Neutrophil (primary cell): ENCODE data around the gene USP17L27.
"Not testable (repeated sequence)": the region's sequence is repeated elsewhere in the genome, so short reads cannot be mapped to it uniquely, and the experiment has no call there.

Experiments used
- H3K27ac ChIP-seq: fragments of 200-600 bp; sonication (generic); 2 replicates; pipeline ENCODE4 v1.5.1; 2016; ENCODE audit warnings: mild to moderate bottlenecking, moderate library complexity
- H3K27me3 ChIP-seq: fragments of 200-600 bp; sonication (generic); 2 replicates; pipeline ENCODE4 v1.6.0; 2016; ENCODE audit warnings: mild to moderate bottlenecking
- H3K36me3 ChIP-seq: fragments of 200-600 bp; sonication (generic); 2 replicates; pipeline ENCODE4 v1.5.1; 2017
- H3K4me1 ChIP-seq, 2 experiments: fragments of 200-600 bp in 1 of 2; sonication (generic) in 1 of 2; 1 replicate in 1 of 2; 2 replicates in 1 of 2; pipeline versions ENCODE4 v1.5.1 to v1.6.1; 2013 to 2016; ENCODE audit warnings: low read depth in 1 of 2, low read length in 1 of 2, mild to moderate bottlenecking in 1 of 2, moderate library complexity in 1 of 2; ENCODE audit not compliant: control insufficient read depth in 1 of 2, insufficient read depth in 1 of 2
- H3K4me3 ChIP-seq, 2 experiments: fragments of 200-600 bp in 1 of 2; sonication (generic) in 1 of 2; 1 replicate in 1 of 2; 2 replicates in 1 of 2; pipeline ENCODE4 v1.5.1; 2013 to 2016; ENCODE audit warnings: low read depth in 1 of 2, low read length in 1 of 2, mild to moderate bottlenecking in 1 of 2, moderate library complexity in 1 of 2
- H3K9me3 ChIP-seq: fragments of 200-600 bp; sonication (generic); 2 replicates; pipeline ENCODE4 v1.5.1; 2016

Gene USP17L27, protein sequence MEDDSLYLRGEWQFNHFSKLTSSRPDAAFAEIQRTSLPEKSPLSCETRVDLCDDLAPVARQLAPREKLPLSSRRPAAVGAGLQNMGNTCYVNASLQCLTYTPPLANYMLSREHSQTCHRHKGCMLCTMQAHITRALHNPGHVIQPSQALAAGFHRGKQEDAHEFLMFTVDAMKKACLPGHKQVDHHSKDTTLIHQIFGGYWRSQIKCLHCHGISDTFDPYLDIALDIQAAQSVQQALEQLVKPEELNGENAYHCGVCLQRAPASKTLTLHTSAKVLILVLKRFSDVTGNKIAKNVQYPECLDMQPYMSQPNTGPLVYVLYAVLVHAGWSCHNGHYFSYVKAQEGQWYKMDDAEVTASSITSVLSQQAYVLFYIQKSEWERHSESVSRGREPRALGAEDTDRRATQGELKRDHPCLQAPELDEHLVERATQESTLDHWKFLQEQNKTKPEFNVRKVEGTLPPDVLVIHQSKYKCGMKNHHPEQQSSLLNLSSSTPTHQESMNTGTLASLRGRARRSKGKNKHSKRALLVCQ

DNA sequence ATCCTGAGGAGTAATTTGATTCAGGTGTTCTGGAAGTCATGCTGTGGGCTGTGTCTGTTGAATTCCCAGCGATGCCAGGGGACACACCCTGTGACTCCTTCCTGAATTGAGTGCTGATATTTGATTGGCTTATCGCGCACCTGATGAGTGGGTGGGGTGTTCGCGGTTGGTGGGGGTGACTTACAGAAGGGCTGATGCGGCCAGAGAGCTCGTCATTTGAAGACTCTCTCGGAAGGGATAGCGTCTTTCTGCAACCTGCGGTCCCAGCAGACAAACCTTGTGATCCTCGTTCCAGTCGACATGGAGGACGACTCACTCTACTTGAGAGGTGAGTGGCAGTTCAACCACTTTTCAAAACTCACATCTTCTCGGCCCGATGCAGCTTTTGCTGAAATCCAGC, at the start of gene USP17L27:
Gene USP17L27 (plus strand): TSS at position 301 of the 400 bp plus-strand sequence. CDS start 0 bp downstream, at position 301.
- not testable (repeated sequence) for H3K4me1 ChIP-seq, H3K36me3 ChIP-seq, H3K9me3 ChIP-seq, H3K27ac ChIP-seq, H3K27me3 ChIP-seq, H3K4me3 ChIP-seq

- H3K4me3 ChIP-seq, H3K4me1 ChIP-seq, H3K27me3 ChIP-seq, H3K36me3 ChIP-seq, H3K9me3 ChIP-seq, H3K27ac ChIP-seq: not testable (repeated sequence)
Measured at GRCh38 chr4:9324191-9324590, 19.8 kb upstream of the USP17L27 start.

GRCh38 chr4:9324865-9325264, 19.1 kb upstream of the USP17L27 start, which contains the start of gene USP17L24:
USP17L24 (plus strand) TSS chr4:9325165; CDS start chr4:9325165, 0 bp downstream.
- H3K4me1 ChIP-seq, H3K4me3 ChIP-seq, H3K36me3 ChIP-seq, H3K27ac ChIP-seq, H3K9me3 ChIP-seq, H3K27me3 ChIP-seq: not testable (repeated sequence)

- H3K36me3 ChIP-seq, H3K9me3 ChIP-seq, H3K27ac ChIP-seq, H3K4me3 ChIP-seq, H3K27me3 ChIP-seq, H3K4me1 ChIP-seq: not testable (repeated sequence)
Measured at GRCh38 chr4:9329611-9330010, 14.3 kb upstream of the USP17L27 start, which contains the start of gene USP17L25. USP17L25 (plus strand) TSS chr4:9329911; CDS start chr4:9329911, 0 bp downstream.

DNA sequence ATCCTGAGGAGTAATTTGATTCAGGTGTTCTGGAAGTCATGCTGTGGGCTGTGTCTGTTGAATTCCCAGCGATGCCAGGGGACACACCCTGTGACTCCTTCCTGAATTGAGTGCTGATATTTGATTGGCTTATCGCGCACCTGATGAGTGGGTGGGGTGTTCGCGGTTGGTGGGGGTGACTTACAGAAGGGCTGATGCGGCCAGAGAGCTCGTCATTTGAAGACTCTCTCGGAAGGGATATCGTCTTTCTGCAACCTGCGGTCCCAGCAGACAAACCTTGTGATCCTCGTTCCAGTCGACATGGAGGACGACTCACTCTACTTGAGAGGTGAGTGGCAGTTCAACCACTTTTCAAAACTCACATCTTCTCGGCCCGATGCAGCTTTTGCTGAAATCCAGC, 9.6 kb upstream of the USP17L27 start, which contains the start of gene USP17L26:
Gene USP17L26 (plus strand): TSS at position 301 of the 400 bp plus-strand sequence. CDS start 0 bp downstream, at position 301.
- H3K27me3 ChIP-seq, H3K27ac ChIP-seq, H3K4me1 ChIP-seq, H3K4me3 ChIP-seq, H3K36me3 ChIP-seq, H3K9me3 ChIP-seq: not testable (repeated sequence)

DNA sequence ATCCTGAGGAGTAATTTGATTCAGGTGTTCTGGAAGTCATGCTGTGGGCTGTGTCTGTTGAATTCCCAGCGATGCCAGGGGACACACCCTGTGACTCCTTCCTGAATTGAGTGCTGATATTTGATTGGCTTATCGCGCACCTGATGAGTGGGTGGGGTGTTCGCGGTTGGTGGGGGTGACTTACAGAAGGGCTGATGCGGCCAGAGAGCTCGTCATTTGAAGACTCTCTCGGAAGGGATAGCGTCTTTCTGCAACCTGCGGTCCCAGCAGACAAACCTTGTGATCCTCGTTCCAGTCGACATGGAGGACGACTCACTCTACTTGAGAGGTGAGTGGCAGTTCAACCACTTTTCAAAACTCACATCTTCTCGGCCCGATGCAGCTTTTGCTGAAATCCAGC, 4.8 kb upstream of the USP17L27 start, which contains the start of gene USP17L5:
Gene USP17L5 (plus strand): TSS at position 301 of the 400 bp plus-strand sequence. CDS start 0 bp downstream, at position 301.
- H3K4me3 ChIP-seq, H3K27ac ChIP-seq, H3K4me1 ChIP-seq, H3K27me3 ChIP-seq, H3K9me3 ChIP-seq, H3K36me3 ChIP-seq: not testable (repeated sequence)

DNA sequence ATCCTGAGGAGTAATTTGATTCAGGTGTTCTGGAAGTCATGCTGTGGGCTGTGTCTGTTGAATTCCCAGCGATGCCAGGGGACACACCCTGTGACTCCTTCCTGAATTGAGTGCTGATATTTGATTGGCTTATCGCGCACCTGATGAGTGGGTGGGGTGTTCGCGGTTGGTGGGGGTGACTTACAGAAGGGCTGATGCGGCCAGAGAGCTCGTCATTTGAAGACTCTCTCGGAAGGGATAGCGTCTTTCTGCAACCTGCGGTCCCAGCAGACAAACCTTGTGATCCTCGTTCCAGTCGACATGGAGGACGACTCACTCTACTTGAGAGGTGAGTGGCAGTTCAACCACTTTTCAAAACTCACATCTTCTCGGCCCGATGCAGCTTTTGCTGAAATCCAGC, 4.6 kb downstream of the USP17L27 start, which contains the start of gene USP17L28:
Gene USP17L28 (plus strand): TSS at position 301 of the 400 bp plus-strand sequence. CDS start 0 bp downstream, at position 301.
- H3K27me3 ChIP-seq, H3K36me3 ChIP-seq, H3K9me3 ChIP-seq, H3K4me1 ChIP-seq, H3K4me3 ChIP-seq, H3K27ac ChIP-seq: not testable (repeated sequence)

GRCh38 chr4:9350866-9351265, 6.9 kb downstream of the USP17L27 start:
- H3K27ac ChIP-seq, H3K27me3 ChIP-seq, H3K9me3 ChIP-seq, H3K36me3 ChIP-seq, H3K4me1 ChIP-seq, H3K4me3 ChIP-seq: not testable (repeated sequence)

- not testable (repeated sequence) for H3K4me3 ChIP-seq, H3K36me3 ChIP-seq, H3K9me3 ChIP-seq, H3K27ac ChIP-seq, H3K4me1 ChIP-seq, H3K27me3 ChIP-seq
Measured at GRCh38 chr4:9353338-9353737, 9.4 kb downstream of the USP17L27 start, which contains the start of gene USP17L29. USP17L29 (plus strand) TSS chr4:9353638; CDS start chr4:9353638, 0 bp downstream.

GRCh38 chr4:9362829-9363228, 18.9 kb downstream of the USP17L27 start, which contains the start of gene USP17L30:
USP17L30 (plus strand) TSS chr4:9363129; CDS start chr4:9363129, 0 bp downstream.
- not testable (repeated sequence) for H3K4me3 ChIP-seq, H3K27me3 ChIP-seq

DNA sequence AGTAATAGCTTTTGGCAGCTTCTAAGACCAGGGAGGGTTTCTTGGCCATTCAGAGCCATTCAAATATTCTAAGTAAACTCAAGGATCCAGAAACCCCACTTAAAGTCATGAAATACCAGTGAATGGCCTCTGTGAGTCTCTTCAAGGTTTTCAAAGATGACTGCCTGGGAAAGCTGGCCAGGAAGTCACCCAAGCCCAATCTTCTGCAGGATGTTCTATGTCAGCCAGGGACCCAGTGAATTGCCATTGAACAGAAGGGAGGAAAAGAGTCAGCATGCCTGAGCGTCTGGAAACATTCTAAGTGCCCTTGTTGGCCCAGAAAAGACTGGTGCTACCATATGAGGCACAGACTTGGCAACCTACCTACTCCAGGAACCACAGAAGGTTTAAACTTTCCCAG, 35.9 kb downstream of the USP17L27 start:
- H3K27ac ChIP-seq, H3K9me3 ChIP-seq, H3K4me1 ChIP-seq, H3K27me3 ChIP-seq, H3K4me3 ChIP-seq, H3K36me3 ChIP-seq: not testable (repeated sequence)

More at GRCh38 chr4:9362829-9363228, 18.9 kb downstream of the USP17L27 start, which contains the start of gene USP17L30:
- not testable (repeated sequence) for H3K4me1 ChIP-seq, H3K27ac ChIP-seq, H3K36me3 ChIP-seq, H3K9me3 ChIP-seq
